Upper lobe of left lung (tissue), 6 donors: ENCODE measurements around the gene SORBS1. TPM values are rescaled to one million over a fixed set of nuclear protein-coding genes. Genes with fewer than 3 reads are reported as not detected.
"Not testable (repeated sequence)": the region's sequence is repeated elsewhere in the genome, so short reads cannot be mapped to it uniquely, and the experiment has no call there.

ENCODE experiments used
- ATAC-seq, 2 donors: fragments of 200-7000 bp; cut with Tn5 transposase; one replicate each; pipeline ENCODE4 v1.9.1; 2022; ENCODE audit warnings: mild to moderate bottlenecking in 2 of 2, moderate library complexity in 2 of 2; ENCODE audit not compliant: low FRiP score in 2 of 2
- DNase-seq, 2 donors: peaks; one replicate each; pipeline ENCODE4 v3.0.0-alpha.2; 2019 to 2020
- H3K27ac ChIP-seq, 4 donors: fragments of 200-600 bp; sonication (generic); one replicate each; pipeline ENCODE4 v1.5.1; 2016 to 2019
- H3K27me3 ChIP-seq, 4 donors: fragments of 200-600 bp; sonication (generic); one replicate each; pipeline ENCODE4 v1.5.1; 2017 to 2019
- H3K36me3 ChIP-seq, 4 donors: fragments of 200-600 bp; sonication (generic); one replicate each; pipeline ENCODE4 v1.5.1; 2016 to 2019
- H3K4me1 ChIP-seq, 4 donors: fragments of 200-600 bp; sonication (generic); one replicate each; pipeline ENCODE4 v1.5.1; 2018 to 2019
- H3K4me3 ChIP-seq, 4 donors: fragments of 200-600 bp; sonication (generic); one replicate each; pipeline ENCODE4 v1.5.1; 2017 to 2019; ENCODE audit warnings: mild to moderate bottlenecking in 2 of 4, moderate library complexity in 1 of 4
- H3K9me3 ChIP-seq, 4 donors: fragments of 200-600 bp; sonication (generic); one replicate each; pipeline ENCODE4 v1.5.1; 2018 to 2019
- CTCF ChIP-seq, 6 experiments: fragments of 450-650 bp in 4 of 6; fragments of 200-600 bp in 2 of 6; sonication (generic) in 2 of 6; IDR thresholded peaks; one replicate each; pipeline ENCODE4 v1.5.1; 2016 to 2019; ENCODE audit warnings: antibody characterized with exemption in 6 of 6
- EP300 ChIP-seq, 4 donors: sonication (generic); formaldehyde crosslinking; IDR thresholded peaks; one replicate each; pipeline ENCODE4 v1.5.1; 2017; ENCODE audit warnings: antibody characterized with exemption in 4 of 4, control low read depth in 2 of 4
- POLR2A ChIP-seq, 4 donors: fragments of 450-650 bp; IDR thresholded peaks; one replicate each; pipeline ENCODE4 v1.5.1; 2016 to 2017; ENCODE audit warnings: antibody characterized with exemption in 4 of 4, mild to moderate bottlenecking in 2 of 4
- POLR2AphosphoS5 ChIP-seq, 2 donors: sonication (generic); formaldehyde crosslinking; IDR thresholded peaks; one replicate each; pipeline ENCODE4 v1.5.1; 2017; ENCODE audit warnings: antibody characterized with exemption in 2 of 2
- whole genome bisulfite sequencing, 2 donors: methylation state at CpG; one replicate each; pipeline ENCODE4 v1.1.5; 2017 to 2018; 5-methylcytosine and 5-hydroxymethylcytosine counted together
- total RNA-seq, 6 donors: library from RNA; depleted of rRNA in 4 of 6; stranded (reverse); fragments of >200 nt in 4 of 6; gene quantifications; one replicate each; pipeline versions ENCODE4 v1.1.0 to v1.2.1, GENCODE V29; 2016 to 2021
- donor health status: DM: no; HTN: no; CAD: no; lungs with moderate emphysema.
- donor health status: DM: no; HTN: yes; CAD: no; lungs with severe emphysema.

The SORBS1 gene
- total RNA-seq, 6 donors from 2014 or later, result 45.8 to 116 (median 71.7) TPM

- H3K36me3 ChIP-seq, result no peaks in the 10 kb centered on the region
- 26 to 35% methylated on average over 7 of the region's 7 CpGs for WGBS, 2 donors
- H3K27ac ChIP-seq, result peak overlapping the region; percentile 80 to 86 (median 83)
- no peaks in the 10 kb centered on the region for H3K27me3 ChIP-seq
- peak; percentile 71 to 94 for TF ChIP-seq POLR2AphosphoS5 (IDR thresholded peaks at IDR 0.05)
- peak in 3 of 6 experiments; percentile 7 to 38 (median 18) for TF ChIP-seq CTCF (IDR thresholded peaks at IDR 0.05)
- no peak for TF ChIP-seq POLR2A (IDR thresholded peaks at IDR 0.05)
- TF ChIP-seq EP300 (IDR thresholded peaks at IDR 0.05), result peak; percentile 82 to 100 (median 96)
- H3K9me3 ChIP-seq, result no peaks in the 10 kb centered on the region
- ATAC-seq (peak; percentile 41 to 61), DNase-seq (no peak)
- H3K4me1 ChIP-seq, result peaks cover 50 to 71% (median 59%) of the 10 kb centered on the region in 4 donors
- H3K4me3 ChIP-seq, result no peak overlapping the region
Observed at GRCh38 chr10:95474228-95475002, 86.8 kb downstream of the SORBS1 start.

- peak overlapping the region in 3 of 4 donors; percentile 32 to 86 (median 81) for H3K27ac ChIP-seq
- no peaks in the 10 kb centered on the region for H3K27me3 ChIP-seq
Observed at GRCh38 chr10:95472304-95473088, 88.7 kb downstream of the SORBS1 start.

GRCh38 chr10:95469676-95470075, 91.5 kb downstream of the SORBS1 start:
- no peak for TF ChIP-seq POLR2AphosphoS5 (IDR thresholded peaks at IDR 0.05)
- TF ChIP-seq CTCF (IDR thresholded peaks at IDR 0.05), result no peak
- H3K4me3 ChIP-seq, result no peak overlapping the region
- no peaks in the 10 kb centered on the region for H3K9me3 ChIP-seq
- H3K27ac ChIP-seq, result peak overlapping the region; percentile 52 to 82 (median 64)
- no peaks in the 10 kb centered on the region for H3K27me3 ChIP-seq
- H3K36me3 ChIP-seq, result no peaks in the 10 kb centered on the region
- H3K4me1 ChIP-seq, result peaks cover 32 to 49% (median 41%) of the 10 kb centered on the region in 4 donors
- DNase-seq, result no peak
- 63 to 72% methylated on average over 5 of the region's 5 CpGs for WGBS, 2 donors
- ATAC-seq, result no peak

More at GRCh38 chr10:95472304-95473088, 88.7 kb downstream of the SORBS1 start:
- DNase-seq (no peak), ATAC-seq (no peak)
- TF ChIP-seq CTCF (IDR thresholded peaks at IDR 0.05), result no peak
- TF ChIP-seq POLR2A (IDR thresholded peaks at IDR 0.05), result no peak
- TF ChIP-seq EP300 (IDR thresholded peaks at IDR 0.05), result no peak
- no peak for TF ChIP-seq POLR2AphosphoS5 (IDR thresholded peaks at IDR 0.05)
- no peaks in the 10 kb centered on the region for H3K9me3 ChIP-seq
- WGBS, 2 donors, result 86 to 91% methylated on average over 13 of the region's 13 CpGs
- H3K36me3 ChIP-seq, result no peaks in the 10 kb centered on the region
- no peak overlapping the region for H3K4me3 ChIP-seq
- H3K4me1 ChIP-seq, result peaks cover 45 to 64% (median 55%) of the 10 kb centered on the region in 4 donors

GRCh38 chr10:95469251-95469650, 91.9 kb downstream of the SORBS1 start:
- H3K27me3 ChIP-seq, result no peaks in the 10 kb centered on the region
- 87 to 89% methylated on average over 3 of the region's 3 CpGs for WGBS, 2 donors
- peaks cover 31 to 48% (median 38%) of the 10 kb centered on the region in 4 donors for H3K4me1 ChIP-seq
- H3K9me3 ChIP-seq, result no peaks in the 10 kb centered on the region
- peak overlapping the region; percentile 52 to 82 (median 64) for H3K27ac ChIP-seq
- DNase-seq, result no peak
- no peak overlapping the region for H3K4me3 ChIP-seq
- no peak for TF ChIP-seq POLR2AphosphoS5 (IDR thresholded peaks at IDR 0.05)
- no peak for TF ChIP-seq CTCF (IDR thresholded peaks at IDR 0.05)
- TF ChIP-seq POLR2A (IDR thresholded peaks at IDR 0.05), result no peak
- no peak for TF ChIP-seq EP300 (IDR thresholded peaks at IDR 0.05)
- no peaks in the 10 kb centered on the region for H3K36me3 ChIP-seq
- no peak for ATAC-seq

- ATAC-seq, H3K27me3 ChIP-seq, H3K9me3 ChIP-seq, H3K4me3 ChIP-seq, H3K36me3 ChIP-seq, DNase-seq: not testable (repeated sequence)
- 76 to 86% methylated on average over 5 of the region's 5 CpGs for WGBS, 2 donors
- H3K4me1 ChIP-seq, result peaks cover 22 to 50% (median 30%) of the 10 kb centered on the region in 4 donors
- peak overlapping the region; percentile 53 to 75 (median 62) for H3K27ac ChIP-seq
Observed at GRCh38 chr10:95467642-95468041, 93.5 kb downstream of the SORBS1 start.
